ENCODE results near the gene KRTAP5-2. TPM values are rescaled to one million over a fixed set of nuclear protein-coding genes. Genes with fewer than 3 reads are reported as not detected.
"Not testable (repeated sequence)": the region's sequence is repeated elsewhere in the genome, so short reads cannot be mapped to it uniquely, and the experiment has no call there.

Gene KRTAP5-2
- total RNA-seq, 2 donors from 2014 or later = not detected

DNA sequence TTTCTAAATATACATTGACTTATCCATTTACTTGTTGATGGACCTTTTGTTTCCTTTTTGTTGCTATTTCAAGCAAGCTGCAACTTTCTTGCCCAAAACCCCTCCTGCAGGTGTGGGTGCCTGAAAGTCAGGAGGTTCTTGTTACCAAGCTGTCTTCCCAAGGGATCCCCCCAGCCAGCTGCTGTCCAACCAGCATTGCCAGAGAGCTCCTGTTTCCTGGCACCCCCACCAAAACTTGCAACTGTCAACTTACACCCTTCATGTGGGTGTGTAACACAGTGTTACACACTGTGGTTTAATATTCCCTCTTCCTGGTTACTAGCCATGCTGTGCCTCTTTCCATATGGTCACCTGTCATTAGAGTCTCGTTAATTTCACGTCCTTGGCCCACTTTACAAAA is 11.4 kb downstream of the KRTAP5-2 start:
- TF ChIP-seq POLR2A (IDR thresholded peaks at IDR 0.05) (no peak), CTCF (IDR thresholded peaks at IDR 0.05) (no peak), POLR2AphosphoS5 (IDR thresholded peaks at IDR 0.05) (no peak)

DNA sequence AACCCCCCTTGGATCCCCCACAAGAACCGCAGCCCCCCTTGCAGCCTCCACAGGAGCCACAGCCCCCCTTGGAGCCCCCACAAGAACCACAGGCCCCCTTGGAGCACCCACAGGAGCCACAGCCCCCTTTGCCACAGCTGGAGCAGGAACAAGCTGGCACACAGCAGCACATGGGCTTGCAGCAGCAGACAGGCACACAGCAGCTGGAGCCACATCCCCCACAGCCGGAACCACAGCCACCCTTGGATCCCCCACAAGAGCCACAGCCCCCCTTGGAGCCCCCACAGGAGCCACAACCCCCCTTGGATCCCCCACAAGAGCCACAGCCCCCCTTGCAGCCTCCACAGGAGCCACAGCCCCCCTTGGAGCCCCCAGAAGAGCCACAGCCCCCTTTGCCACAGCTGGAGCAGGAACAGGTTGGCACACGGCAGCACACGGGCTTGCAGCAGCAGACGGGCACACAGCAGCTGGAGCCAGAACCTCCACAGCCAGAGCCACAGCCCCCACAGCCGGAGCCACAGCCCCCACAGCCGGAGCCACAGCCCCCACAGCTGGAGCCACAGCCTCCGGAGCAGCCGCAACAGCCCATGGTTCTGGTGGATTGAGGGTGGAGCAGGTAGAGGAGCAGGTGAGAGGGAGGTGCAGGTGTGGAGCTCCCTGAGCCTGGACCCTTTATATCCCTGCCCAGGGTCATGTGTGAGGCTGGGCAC is 13.3 kb downstream of the KRTAP5-2 start, which contains the start of gene KRTAP5-1:
Gene KRTAP5-1, minus strand, starts transcription at position 623 of the 710 bp plus-strand sequence. Its CDS starts 34 bp downstream, at position 589.
- H3K9me3 ChIP-seq; H3K36me3 ChIP-seq; H3K4me1 ChIP-seq (replicated peaks); H3K4me3 ChIP-seq; DNase-seq (ENCODE audit: low spot score); H3K27me3 ChIP-seq (replicated peaks; ENCODE audit: insufficient read depth); H3K27ac ChIP-seq: not testable (repeated sequence)
- 83% methylated on average over 8 of the region's 9 CpGs for WGBS
- intact Hi-C loops (cut with DNase I) = loop anchor here (5.0 kb wide), 1 partner anchor 388 kb away; no protein-coding TSS in a partner anchor

More for the DNA sequence above, 11.4 kb downstream of the KRTAP5-2 start:
- no peak overlapping the region for H3K27ac ChIP-seq
- 60% methylated on average over 2 of the region's 2 CpGs for WGBS
- no peak overlapping the region for H3K4me3 ChIP-seq
- no peaks in the 10 kb centered on the region for H3K9me3 ChIP-seq
- H3K27me3 ChIP-seq (replicated peaks; ENCODE audit: insufficient read depth) = peaks cover 2% of the 10 kb centered on the region
- no peak for DNase-seq (ENCODE audit: low spot score)
- no peaks in the 10 kb centered on the region for H3K4me1 ChIP-seq (replicated peaks)
- intact Hi-C loops (cut with DNase I) = no loop called here
- no peaks in the 10 kb centered on the region for H3K36me3 ChIP-seq

GRCh38 chr11:1582909-1583308 is 15.2 kb downstream of the KRTAP5-2 start:
- intact Hi-C loops (cut with DNase I) = loop anchor here (5.0 kb wide), 1 partner anchor 386 kb away; no protein-coding TSS in a partner anchor
- WGBS = 84% methylated on average over 2 of the region's 2 CpGs

DNA sequence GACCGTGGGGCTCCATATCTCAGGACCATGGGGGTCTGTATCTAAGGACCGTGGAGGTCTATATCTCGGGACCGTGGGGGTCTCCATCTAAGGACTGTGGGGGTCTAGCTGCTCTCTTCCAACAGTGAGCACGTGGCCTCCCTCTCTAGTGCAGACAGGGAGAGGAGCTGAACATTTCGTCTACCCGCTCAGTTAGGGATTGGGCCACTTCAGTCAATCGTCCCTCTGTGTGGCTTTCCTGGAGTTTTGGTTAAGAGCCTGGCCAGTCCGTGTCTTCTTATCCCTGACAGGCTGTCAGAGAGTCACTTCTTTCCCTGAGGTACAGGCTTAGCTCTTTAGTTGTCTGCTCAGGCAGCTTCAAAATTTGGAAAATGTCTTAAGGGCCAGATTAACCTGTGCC is 16.1 kb downstream of the KRTAP5-2 start:
- Histone ChIP-seq H3K27ac (no peak overlapping the region), H3K4me1 (replicated peaks) (no peaks in the 10 kb centered on the region), H3K36me3 (no peaks in the 10 kb centered on the region), H3K27me3 (replicated peaks; ENCODE audit: insufficient read depth) (peaks cover 2% of the 10 kb centered on the region), H3K4me3 (no peak overlapping the region), H3K9me3 (no peaks in the 10 kb centered on the region)
- TF ChIP-seq POLR2A (IDR thresholded peaks at IDR 0.05) = no peak
- intact Hi-C loops (cut with DNase I) = loop anchor here (5.0 kb wide), 1 partner anchor 385 kb away; no protein-coding TSS in a partner anchor
- 84% methylated on average over 9 of the region's 9 CpGs for WGBS
- DNase-seq (ENCODE audit: low spot score) = no peak

More at GRCh38 chr11:1582909-1583308, 15.2 kb downstream of the KRTAP5-2 start:
- not testable (repeated sequence) for DNase-seq (ENCODE audit: low spot score); H3K36me3 ChIP-seq; H3K4me3 ChIP-seq; H3K4me1 ChIP-seq (replicated peaks); H3K27ac ChIP-seq; H3K27me3 ChIP-seq (replicated peaks; ENCODE audit: insufficient read depth); H3K9me3 ChIP-seq

GRCh38 chr11:1576825-1577224 is 21.3 kb downstream of the KRTAP5-2 start:
- no peaks in the 10 kb centered on the region for H3K9me3 ChIP-seq
- H3K27ac ChIP-seq = no peak overlapping the region
- no peak overlapping the region for H3K4me3 ChIP-seq
- H3K27me3 ChIP-seq (replicated peaks; ENCODE audit: insufficient read depth) = no peaks in the 10 kb centered on the region
- peaks cover 9% of the 10 kb centered on the region for H3K4me1 ChIP-seq (replicated peaks)
- 77% methylated on average over 6 of the region's 6 CpGs for WGBS
- TF ChIP-seq CTCF (IDR thresholded peaks at IDR 0.05) (no peak), POLR2AphosphoS5 (IDR thresholded peaks at IDR 0.05) (no peak), POLR2A (IDR thresholded peaks at IDR 0.05) (no peak)
- H3K36me3 ChIP-seq = no peaks in the 10 kb centered on the region
- DNase-seq (ENCODE audit: low spot score) = no peak
- intact Hi-C loops (cut with DNase I) = no loop called here

DNA sequence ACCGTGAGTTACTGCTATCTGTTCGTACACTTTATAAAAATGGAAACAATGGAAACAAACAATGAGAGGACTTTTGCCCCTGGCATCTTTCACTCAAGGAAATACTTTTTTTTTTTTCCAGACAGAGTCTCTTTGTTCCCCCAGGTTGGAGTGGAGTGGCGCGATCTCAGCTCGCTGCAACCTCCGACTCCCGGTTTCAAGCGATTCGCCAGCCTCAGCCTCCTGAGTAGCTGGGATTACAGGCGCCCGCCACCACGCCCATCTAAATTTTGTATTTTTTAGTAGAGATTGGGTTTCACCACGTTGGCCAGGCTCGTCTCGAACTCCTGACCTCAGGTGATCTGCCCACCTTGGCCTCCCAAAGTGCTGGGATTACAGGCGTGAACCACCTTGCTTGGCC is 22.3 kb downstream of the KRTAP5-2 start:
- H3K27me3 ChIP-seq (replicated peaks; ENCODE audit: insufficient read depth); H3K36me3 ChIP-seq; H3K27ac ChIP-seq; H3K4me1 ChIP-seq (replicated peaks); H3K4me3 ChIP-seq; H3K9me3 ChIP-seq; DNase-seq (ENCODE audit: low spot score): not testable (repeated sequence)
- WGBS = 77% methylated on average over 16 of the region's 16 CpGs
- intact Hi-C loops (cut with DNase I) = loop anchor here (2.0 kb wide), 1 partner anchor 29 kb away; no protein-coding TSS in a partner anchor

GRCh38 chr11:1574933-1575242 is 23.2 kb downstream of the KRTAP5-2 start:
- Histone ChIP-seq H3K9me3 (no peaks in the 10 kb centered on the region), H3K27me3 (replicated peaks; ENCODE audit: insufficient read depth) (no peaks in the 10 kb centered on the region), H3K4me1 (replicated peaks) (peaks cover 9% of the 10 kb centered on the region), H3K27ac (no peak overlapping the region), H3K36me3 (no peaks in the 10 kb centered on the region), H3K4me3 (peak overlapping the region in 1 of 2 donors; percentile 40)
- intact Hi-C loops (cut with DNase I) = loop anchor here (2.0 kb wide), 1 partner anchor 28 kb away; no protein-coding TSS in a partner anchor
- no peak for DNase-seq (ENCODE audit: low spot score)
- no peak for TF ChIP-seq CTCF (IDR thresholded peaks at IDR 0.05)
- TF ChIP-seq POLR2AphosphoS5 (IDR thresholded peaks at IDR 0.05) = no peak
- no peak for TF ChIP-seq POLR2A (IDR thresholded peaks at IDR 0.05)
- WGBS = 15% methylated on average over 7 of the region's 7 CpGs

Data from prostate gland (tissue), 2 donors.